Breast epithelium (tissue), 3 donors: ENCODE results near the gene CHSY3.

Source experiments
- POLR2A ChIP-seq: fragments of 450-650 bp; IDR thresholded peaks from one replicate; pipeline ENCODE4 v1.6.1; 2016; ENCODE audit warnings: antibody characterized with exemption, mild to moderate bottlenecking, moderate library complexity
- POLR2AphosphoS5 ChIP-seq, 3 donors: sonication (generic); formaldehyde crosslinking; IDR thresholded peaks; one replicate each; pipeline ENCODE4 v1.6.1; 2017; ENCODE audit warnings: antibody characterized with exemption in 3 of 3
- TF ChIP-seq, protein P1 (sequence below), 3 donors: fragments of 450-650 bp; IDR thresholded peaks; one replicate each; pipeline ENCODE4 v1.5.1; 2016 to 2017; ENCODE audit warnings: antibody characterized with exemption in 3 of 3, mild to moderate bottlenecking in 3 of 3, moderate library complexity in 3 of 3

DNA sequence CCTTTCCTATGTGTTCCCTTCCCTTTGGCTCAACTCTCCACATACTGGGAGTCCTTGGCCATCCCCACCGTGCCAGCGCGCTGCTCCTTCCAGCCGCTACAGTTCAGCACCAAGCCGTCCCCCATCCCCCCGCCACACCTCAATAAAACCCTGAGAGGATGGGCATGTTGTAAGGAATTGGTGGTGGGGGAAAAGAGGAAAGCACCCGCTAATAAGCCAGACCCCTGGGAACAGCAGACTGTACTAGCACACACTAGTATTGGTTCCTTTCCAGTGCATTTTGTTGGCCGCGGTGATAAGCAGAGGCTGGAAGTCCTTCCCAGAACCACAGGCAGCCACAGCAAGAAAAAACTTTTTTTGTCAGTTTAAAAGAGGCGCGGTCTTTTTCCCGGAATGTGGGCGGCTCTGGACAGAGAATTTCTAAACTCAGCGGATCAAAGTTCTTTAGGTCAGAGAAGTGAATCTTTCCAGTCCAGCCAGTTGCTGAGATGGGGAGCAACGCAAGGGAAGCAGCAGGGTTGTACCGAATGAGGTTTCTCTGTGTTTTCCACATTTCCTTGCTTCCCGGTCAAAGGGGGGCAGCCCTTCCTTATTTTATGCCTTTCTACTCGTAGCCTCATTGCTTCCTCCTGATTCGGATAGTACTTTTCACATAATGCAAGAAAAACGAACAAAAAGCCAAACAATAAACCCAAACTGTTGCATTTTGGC, 2.1 kb downstream of the CHSY3 start:
- TF ChIP-seq, protein P1, sequence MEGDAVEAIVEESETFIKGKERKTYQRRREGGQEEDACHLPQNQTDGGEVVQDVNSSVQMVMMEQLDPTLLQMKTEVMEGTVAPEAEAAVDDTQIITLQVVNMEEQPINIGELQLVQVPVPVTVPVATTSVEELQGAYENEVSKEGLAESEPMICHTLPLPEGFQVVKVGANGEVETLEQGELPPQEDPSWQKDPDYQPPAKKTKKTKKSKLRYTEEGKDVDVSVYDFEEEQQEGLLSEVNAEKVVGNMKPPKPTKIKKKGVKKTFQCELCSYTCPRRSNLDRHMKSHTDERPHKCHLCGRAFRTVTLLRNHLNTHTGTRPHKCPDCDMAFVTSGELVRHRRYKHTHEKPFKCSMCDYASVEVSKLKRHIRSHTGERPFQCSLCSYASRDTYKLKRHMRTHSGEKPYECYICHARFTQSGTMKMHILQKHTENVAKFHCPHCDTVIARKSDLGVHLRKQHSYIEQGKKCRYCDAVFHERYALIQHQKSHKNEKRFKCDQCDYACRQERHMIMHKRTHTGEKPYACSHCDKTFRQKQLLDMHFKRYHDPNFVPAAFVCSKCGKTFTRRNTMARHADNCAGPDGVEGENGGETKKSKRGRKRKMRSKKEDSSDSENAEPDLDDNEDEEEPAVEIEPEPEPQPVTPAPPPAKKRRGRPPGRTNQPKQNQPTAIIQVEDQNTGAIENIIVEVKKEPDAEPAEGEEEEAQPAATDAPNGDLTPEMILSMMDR (IDR thresholded peaks at IDR 0.05): no peak
- TF ChIP-seq POLR2AphosphoS5 (IDR thresholded peaks at IDR 0.05) (no peak), POLR2A (no peak)
